PC-3 (cell line): ENCODE results near the gene ZBTB9.

Experiments used
- EZH2 ChIP-seq: fragments of 300-600 bp; sonication (generic); IDR thresholded peaks from one replicate; pipeline ENCODE4 v1.6.1; 2017; ENCODE audit warnings: antibody characterized with exemption, mild to moderate bottlenecking, low read length; ENCODE audit not compliant: unreplicated experiment
- EZH2phosphoT487 ChIP-seq: fragments of 300-600 bp; sonication (generic); IDR thresholded peaks from 2 replicates; pipeline ENCODE4 v1.6.1; 2018; ENCODE audit warnings: mild to moderate bottlenecking, antibody characterized with exemption, low read length, borderline replicate concordance
- TF ChIP-seq, protein P1 (sequence below): fragments of 300-600 bp; sonication (generic); conservative IDR thresholded peaks from 2 replicates; pipeline ENCODE4 v1.5.1; 2017; ENCODE audit warnings: antibody characterized with exemption, low read depth, mild to moderate bottlenecking, low read length

- TF ChIP-seq, protein P1, sequence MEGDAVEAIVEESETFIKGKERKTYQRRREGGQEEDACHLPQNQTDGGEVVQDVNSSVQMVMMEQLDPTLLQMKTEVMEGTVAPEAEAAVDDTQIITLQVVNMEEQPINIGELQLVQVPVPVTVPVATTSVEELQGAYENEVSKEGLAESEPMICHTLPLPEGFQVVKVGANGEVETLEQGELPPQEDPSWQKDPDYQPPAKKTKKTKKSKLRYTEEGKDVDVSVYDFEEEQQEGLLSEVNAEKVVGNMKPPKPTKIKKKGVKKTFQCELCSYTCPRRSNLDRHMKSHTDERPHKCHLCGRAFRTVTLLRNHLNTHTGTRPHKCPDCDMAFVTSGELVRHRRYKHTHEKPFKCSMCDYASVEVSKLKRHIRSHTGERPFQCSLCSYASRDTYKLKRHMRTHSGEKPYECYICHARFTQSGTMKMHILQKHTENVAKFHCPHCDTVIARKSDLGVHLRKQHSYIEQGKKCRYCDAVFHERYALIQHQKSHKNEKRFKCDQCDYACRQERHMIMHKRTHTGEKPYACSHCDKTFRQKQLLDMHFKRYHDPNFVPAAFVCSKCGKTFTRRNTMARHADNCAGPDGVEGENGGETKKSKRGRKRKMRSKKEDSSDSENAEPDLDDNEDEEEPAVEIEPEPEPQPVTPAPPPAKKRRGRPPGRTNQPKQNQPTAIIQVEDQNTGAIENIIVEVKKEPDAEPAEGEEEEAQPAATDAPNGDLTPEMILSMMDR: no peak
- TF ChIP-seq EZH2 (no peak), EZH2phosphoT487 (no peak)
Observed at GRCh38 chr6:33446356-33446755, 8.0 kb upstream of the ZBTB9 start.
